ENCODE measurements around the gene MXRA8.
A peak's percentile ranks its signal among the peaks of the same experiment; 100 is the strongest.

The MXRA8 gene

DNA sequence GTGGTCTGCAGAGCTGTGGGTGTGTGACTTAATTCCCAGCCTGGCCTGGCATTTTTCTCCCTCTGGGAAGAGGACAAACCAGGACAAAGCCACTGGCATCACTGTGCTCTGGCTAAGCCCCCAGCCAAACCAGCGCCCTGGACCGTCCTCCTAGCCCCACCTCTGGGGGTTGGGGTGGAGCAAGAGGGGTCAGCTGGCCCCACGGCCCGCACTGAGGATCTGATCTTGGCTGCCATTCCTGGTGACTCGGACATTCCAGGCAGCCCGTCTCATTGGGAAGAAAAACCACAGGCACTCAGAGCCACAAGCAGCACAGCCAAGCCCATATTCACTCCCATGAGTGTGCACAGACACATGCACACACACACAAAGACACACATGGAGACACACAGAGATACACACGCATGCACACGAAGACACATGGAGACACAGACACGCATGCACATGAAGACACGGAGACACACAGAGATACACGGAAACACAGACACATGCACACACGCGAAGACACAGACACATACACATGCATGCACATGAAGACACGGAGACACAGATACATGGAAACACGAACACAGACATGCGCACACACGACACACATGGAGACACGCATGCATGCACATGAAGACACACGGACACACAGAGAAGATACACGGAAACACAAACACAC is 2.3 kb upstream of the MXRA8 start:
- no peak for FAIRE-seq
- no peak for DNase-seq (ENCODE audit: insufficient read length, low spot score)
- TF ChIP-seq POU2F2 (IDR thresholded peaks at IDR 0.05; ENCODE audit: low read depth, low read length) (no peak), PAX5 (IDR thresholded peaks at IDR 0.05; ENCODE audit: insufficient read depth, low read length, severe bottlenecking) (no peak), SPI1 (IDR thresholded peaks at IDR 0.05; ENCODE audit: low read depth, low read length) (no peak), POLR2A (IDR thresholded peaks at IDR 0.05; ENCODE audit: low read depth, low read length) (no peak), TAF1 (IDR thresholded peaks at IDR 0.05; ENCODE audit: low read depth, low read length) (no peak), POLR2AphosphoS5 (IDR thresholded peaks at IDR 0.05; ENCODE audit: low read depth, low read length) (no peak)

DNA sequence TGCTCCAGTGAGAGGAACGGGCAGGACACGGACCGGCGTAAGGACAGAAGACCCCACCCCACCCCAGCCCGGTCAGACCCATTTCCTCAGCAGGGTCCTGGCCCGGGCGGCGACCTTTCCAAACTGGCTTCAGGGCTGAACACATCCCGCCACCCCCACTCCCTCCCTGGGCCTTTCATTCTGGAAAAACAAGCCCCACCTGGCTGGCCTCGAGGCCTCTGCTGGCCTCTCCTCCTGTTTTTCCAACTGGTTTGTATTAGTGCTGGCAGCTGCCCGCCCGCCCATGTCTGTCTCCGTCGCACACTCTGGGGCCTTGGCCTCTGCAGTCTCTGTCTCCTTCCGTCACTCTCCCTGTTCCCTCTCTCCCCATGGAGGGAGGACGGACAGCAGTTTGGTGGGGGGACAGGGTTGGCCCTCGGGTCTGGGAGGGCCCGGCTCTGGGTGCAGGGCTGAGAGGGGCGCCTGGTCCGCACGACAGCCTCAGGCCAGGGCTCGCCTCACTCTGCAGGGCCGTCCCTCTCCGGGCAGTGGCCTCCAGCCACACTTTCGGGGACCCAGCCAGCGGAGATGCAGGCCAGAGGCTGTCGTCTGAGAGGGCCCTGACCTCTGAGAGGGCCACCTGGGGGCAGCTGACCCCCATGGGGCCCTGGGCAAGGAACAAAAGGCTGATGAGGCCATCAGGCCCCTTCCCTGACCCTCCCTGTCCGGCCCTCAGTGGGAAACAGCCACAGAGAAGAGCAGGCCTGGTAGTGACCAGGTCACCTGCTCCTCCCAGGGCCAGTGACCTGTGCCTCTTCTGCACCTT is 1.5 kb upstream of the MXRA8 start:
- DNase-seq (ENCODE audit: insufficient read length, low spot score) (no peak), FAIRE-seq (no peak)
- TF ChIP-seq POU2F2 (IDR thresholded peaks at IDR 0.05; ENCODE audit: low read depth, low read length) (no peak), POLR2AphosphoS5 (IDR thresholded peaks at IDR 0.05; ENCODE audit: low read depth, low read length) (no peak), SPI1 (IDR thresholded peaks at IDR 0.05; ENCODE audit: low read depth, low read length) (no peak), TAF1 (IDR thresholded peaks at IDR 0.05; ENCODE audit: low read depth, low read length) (no peak), PAX5 (IDR thresholded peaks at IDR 0.05; ENCODE audit: insufficient read depth, low read length, severe bottlenecking) (no peak), POLR2A (IDR thresholded peaks at IDR 0.05; ENCODE audit: low read depth, low read length) (no peak)

DNA sequence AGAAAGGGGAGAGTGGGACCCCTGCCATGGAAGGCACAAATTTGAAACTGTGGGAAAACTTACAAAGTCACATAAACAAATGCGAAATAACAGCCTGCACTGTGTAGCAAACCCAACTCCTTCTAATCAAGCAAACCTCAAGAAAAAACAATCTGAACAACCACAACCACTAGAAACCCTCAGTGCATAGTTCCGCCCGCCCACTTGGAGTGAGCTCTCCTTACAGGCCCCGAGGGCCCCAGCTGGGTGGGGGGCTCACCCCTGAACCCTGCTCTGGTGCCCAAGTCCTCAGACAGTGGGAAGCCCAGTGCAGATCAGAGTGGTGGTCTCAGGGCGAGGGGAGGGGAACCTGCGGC is 931 bp upstream of the MXRA8 start:
- TF ChIP-seq TAF1 (IDR thresholded peaks at IDR 0.05; ENCODE audit: low read depth, low read length) (no peak), PAX5 (IDR thresholded peaks at IDR 0.05; ENCODE audit: insufficient read depth, low read length, severe bottlenecking) (peak; percentile 59), POLR2A (IDR thresholded peaks at IDR 0.05; ENCODE audit: low read depth, low read length) (no peak)
- DNase-seq (ENCODE audit: insufficient read length, low spot score), result no peak
- no peak for FAIRE-seq

DNA sequence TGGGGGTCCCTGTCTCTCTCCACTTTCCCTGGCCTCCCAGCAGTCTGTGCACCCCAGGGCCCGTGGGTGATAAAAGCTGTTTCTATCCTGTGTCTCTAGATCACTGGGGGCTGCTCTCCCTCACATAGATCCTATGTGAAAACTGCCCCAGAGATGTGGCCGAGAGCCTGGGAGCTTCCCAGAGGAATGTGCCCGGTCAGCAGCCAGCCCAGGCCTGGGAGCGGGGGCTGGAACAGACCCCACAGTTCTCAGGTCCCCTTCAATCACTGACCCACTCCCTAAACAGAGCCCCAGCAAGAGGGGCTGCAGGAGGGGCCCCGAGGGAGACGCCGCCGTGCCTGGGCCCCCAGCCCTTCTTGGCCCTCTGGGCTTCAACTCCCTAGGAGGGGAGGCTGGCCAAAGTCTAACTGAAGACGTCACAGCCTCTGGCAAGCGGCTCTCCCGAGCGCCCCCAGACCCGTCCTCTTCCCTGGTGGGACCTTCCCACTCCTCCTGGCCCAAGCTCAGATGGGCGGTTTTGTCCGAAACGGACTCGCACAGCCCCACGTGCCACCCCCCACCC is 403 bp downstream of the MXRA8 start:
- no peak for FAIRE-seq
- DNase-seq (ENCODE audit: insufficient read length, low spot score), result no peak
- TF ChIP-seq POU2F2 (IDR thresholded peaks at IDR 0.05; ENCODE audit: low read depth, low read length) (no peak), SPI1 (IDR thresholded peaks at IDR 0.05; ENCODE audit: low read depth, low read length) (no peak), TAF1 (IDR thresholded peaks at IDR 0.05; ENCODE audit: low read depth, low read length) (no peak), POLR2AphosphoS5 (IDR thresholded peaks at IDR 0.05; ENCODE audit: low read depth, low read length) (no peak), POLR2A (IDR thresholded peaks at IDR 0.05; ENCODE audit: low read depth, low read length) (no peak), PAX5 (IDR thresholded peaks at IDR 0.05; ENCODE audit: insufficient read depth, low read length, severe bottlenecking) (no peak)

DNA sequence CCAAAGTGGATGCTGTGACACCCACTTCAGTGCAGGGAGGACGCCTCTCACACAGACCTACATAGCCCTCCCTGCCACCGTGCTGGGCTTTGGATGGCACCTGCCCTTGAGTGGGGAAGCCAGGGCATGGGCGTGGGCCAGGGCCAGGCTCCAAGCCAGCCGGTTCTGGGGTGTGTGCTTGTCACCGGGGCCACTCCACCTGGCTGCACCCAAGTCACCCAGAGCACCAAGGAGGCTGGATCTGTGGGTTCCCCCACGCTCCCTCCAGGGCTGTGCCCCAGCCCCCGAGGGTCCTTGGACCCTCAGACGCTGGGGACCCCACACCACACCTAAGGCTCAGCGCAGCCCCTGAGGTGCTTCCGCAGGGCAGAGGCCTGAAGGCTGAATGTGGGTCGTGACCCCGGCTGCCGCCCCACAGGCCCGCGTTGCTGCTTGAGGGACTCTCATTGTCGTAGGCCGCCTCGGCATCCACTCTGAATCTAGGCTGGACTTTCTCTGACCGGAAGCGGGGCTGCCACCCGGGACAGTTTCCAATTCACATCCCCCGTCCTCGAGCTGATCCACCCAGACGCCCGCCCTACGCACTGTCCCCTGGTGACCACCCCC is 1.5 kb downstream of the MXRA8 start:
- DNase-seq (ENCODE audit: insufficient read length, low spot score), result no peak
- TF ChIP-seq POU2F2 (IDR thresholded peaks at IDR 0.05; ENCODE audit: low read depth, low read length), result no peak

DNA sequence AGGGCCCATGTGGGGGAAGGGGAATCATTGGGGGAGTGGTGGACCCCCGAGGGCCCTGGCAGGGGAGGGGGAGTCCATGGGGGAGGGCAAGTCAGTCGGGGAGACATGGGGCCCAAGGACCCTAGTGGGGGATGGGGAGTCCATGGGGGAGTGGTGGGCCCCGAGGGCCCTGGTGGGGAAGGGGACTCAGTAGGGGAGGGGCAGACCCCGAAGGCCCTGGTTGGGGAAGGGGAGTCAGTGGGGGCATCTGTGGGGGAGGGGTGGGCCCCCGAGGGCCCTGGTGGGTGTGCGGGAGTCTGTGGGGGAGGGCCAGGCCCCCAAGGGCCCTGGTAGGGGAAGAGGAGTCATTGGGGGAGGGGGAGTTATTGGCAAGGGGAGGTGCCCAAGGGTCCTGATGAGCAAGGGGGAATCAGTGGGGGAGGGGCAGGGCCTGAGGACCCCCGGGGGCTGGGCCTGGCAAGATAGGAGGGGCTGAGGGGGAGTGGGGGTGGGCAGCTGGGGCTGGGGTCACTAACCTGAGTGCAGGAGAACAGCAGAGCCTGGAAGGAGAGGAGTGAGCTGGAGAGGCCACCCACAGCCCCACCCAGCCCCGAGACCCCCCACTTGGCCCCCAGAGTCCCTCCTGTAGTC is 2.1 kb downstream of the MXRA8 start:
- FAIRE-seq, result no peak
- no peak for TF ChIP-seq POLR2A (IDR thresholded peaks at IDR 0.05; ENCODE audit: low read depth, low read length)
- TF ChIP-seq POLR2AphosphoS5 (IDR thresholded peaks at IDR 0.05; ENCODE audit: low read depth, low read length), result no peak
- TF ChIP-seq SPI1 (IDR thresholded peaks at IDR 0.05; ENCODE audit: low read depth, low read length), result no peak
- no peak for TF ChIP-seq TAF1 (IDR thresholded peaks at IDR 0.05; ENCODE audit: low read depth, low read length)

More for the DNA sequence above, 1.5 kb downstream of the MXRA8 start:
- no peak for FAIRE-seq

DNA sequence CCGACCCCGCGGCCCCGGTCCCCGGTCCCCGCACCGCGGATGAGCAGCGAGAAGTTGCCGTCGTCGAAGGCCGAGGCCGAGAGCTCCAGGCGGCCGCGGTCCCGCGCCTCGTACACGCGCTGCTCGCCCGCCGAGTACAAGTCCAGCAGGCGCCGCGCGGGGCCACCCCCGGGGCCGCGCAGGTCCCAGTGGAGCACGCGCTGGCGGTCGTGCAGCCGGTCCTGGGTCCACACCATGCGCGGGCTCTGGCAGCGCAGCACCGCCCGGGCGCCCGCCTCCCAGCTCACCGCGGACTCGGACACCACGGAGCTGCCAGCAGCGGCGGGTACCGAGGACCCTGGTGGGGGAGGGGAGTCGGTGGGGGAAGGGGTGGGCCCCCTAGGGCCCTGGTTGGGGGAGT is 2.9 kb downstream of the MXRA8 start:
- TF ChIP-seq SPI1 (IDR thresholded peaks at IDR 0.05; ENCODE audit: low read depth, low read length), result no peak
- no peak for TF ChIP-seq POLR2AphosphoS5 (IDR thresholded peaks at IDR 0.05; ENCODE audit: low read depth, low read length)
- no peak for TF ChIP-seq TAF1 (IDR thresholded peaks at IDR 0.05; ENCODE audit: low read depth, low read length)
- TF ChIP-seq POLR2A (IDR thresholded peaks at IDR 0.05; ENCODE audit: low read depth, low read length), result no peak
- no peak for TF ChIP-seq PAX5 (IDR thresholded peaks at IDR 0.05; ENCODE audit: insufficient read depth, low read length, severe bottlenecking)
- TF ChIP-seq POU2F2 (IDR thresholded peaks at IDR 0.05; ENCODE audit: low read depth, low read length), result no peak
- FAIRE-seq, result no peak
- DNase-seq (ENCODE audit: insufficient read length, low spot score), result no peak

More for the DNA sequence above, 2.1 kb downstream of the MXRA8 start:
- no peak for DNase-seq (ENCODE audit: insufficient read length, low spot score)

DNA sequence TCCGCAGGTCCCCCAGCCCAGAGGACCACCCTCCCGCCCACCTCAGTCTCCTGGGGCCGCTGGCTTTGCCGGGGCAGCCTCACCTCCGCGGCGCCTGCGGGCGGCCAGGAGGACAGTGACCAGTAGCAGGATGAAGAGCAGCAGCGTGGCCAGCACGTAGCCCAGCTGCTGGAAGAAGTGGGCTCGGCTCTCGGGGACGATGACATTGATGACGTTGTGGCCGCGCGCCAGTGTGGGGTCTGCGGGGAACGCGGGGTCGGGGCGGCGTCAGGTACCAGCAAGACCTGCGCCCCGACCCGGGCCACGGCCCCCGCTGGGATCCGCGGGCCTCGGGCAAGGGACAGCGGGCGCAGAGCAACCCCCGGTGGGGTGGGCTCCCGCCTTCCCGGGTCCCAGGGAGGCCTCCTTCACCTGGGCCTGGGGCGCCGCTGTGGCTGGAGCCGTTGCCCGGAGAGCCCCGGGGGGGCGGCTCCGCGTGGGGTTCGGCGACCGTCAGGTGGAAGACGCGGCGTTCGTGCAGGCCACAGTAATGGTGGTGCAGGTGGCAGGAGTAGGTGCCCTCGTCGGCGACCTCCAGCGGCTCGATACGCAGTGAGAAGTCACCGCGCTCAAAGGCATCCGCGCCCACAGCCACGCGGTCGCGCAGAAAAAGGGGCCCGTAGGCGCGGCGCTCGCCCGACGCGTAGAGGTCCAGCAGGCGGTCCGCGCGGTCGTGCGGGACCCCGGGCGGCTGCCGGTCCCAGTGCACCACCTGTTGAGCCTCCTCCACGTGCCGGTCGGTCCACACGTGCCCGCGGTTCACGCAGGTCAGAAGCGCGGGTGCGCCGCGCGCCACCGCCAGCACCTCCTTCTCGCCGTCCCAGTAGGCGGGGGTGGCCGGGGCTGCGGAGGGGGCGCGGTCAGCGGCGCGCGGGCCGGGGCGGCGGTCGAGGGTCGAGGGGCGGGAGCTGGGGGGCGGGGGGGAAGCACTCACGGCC is 3.8 kb downstream of the MXRA8 start:
- TF ChIP-seq TAF1 (IDR thresholded peaks at IDR 0.05; ENCODE audit: low read depth, low read length), result no peak
- DNase-seq (ENCODE audit: insufficient read length, low spot score) (no peak), FAIRE-seq (no peak)
